Lower lobe of right lung (tissue), 2 donors: ENCODE measurements around the gene MTFMT. TPM values are rescaled to one million over a fixed set of nuclear protein-coding genes. Genes with fewer than 3 reads are reported as not detected.

ENCODE experiments used
- ATAC-seq, 2 donors: fragments of 200-7000 bp; cut with Tn5 transposase; one replicate each; pipeline ENCODE4 v1.9.1; 2020 to 2022; ENCODE audit warnings: mild to moderate bottlenecking in 2 of 2, moderate library complexity in 2 of 2
- DNase-seq: peaks from one replicate; pipeline ENCODE4 v3.0.0-alpha.2; 2020
- H3K27ac ChIP-seq: fragments of 200-600 bp; one replicate; pipeline ENCODE4 v1.8.0; 2022
- H3K27me3 ChIP-seq: fragments of 200-600 bp; one replicate; pipeline ENCODE4 v1.8.0; 2022; ENCODE audit warnings: low read depth
- H3K36me3 ChIP-seq: fragments of 200-600 bp; one replicate; pipeline ENCODE4 v1.8.0; 2022; ENCODE audit warnings: mild to moderate bottlenecking
- H3K4me1 ChIP-seq: fragments of 200-600 bp; one replicate; pipeline ENCODE4 v1.8.0; 2022
- H3K4me3 ChIP-seq: fragments of 200-600 bp; one replicate; pipeline ENCODE4 v1.8.0; 2022; ENCODE audit warnings: mild to moderate bottlenecking
- H3K9me3 ChIP-seq: fragments of 200-600 bp; one replicate; pipeline ENCODE4 v1.8.0; 2022
- CTCF ChIP-seq: fragments of 200-600 bp; IDR thresholded peaks from one replicate; pipeline ENCODE4 v1.8.0; 2022; ENCODE audit warnings: antibody characterized with exemption, mild to moderate bottlenecking
- intact Hi-C: fragments of 100-400 bp; cut with DNase I; formaldehyde crosslinking; loops from one replicate; pipeline ENCODE4 v1.11.0; 2022
- total RNA-seq: library from RNA; stranded (reverse); fragmentation: NEBNext Ultra II Directional; extraction: Animal tissue kit (Norgen Biotek cat#: 25700); gene quantifications from one replicate; pipeline ENCODE4 v1.2.1, GENCODE V29; 2021
- donor health status: DM: no; HTN: yes; CAD: no; lungs with severe emphysema.

The MTFMT gene
- total RNA-seq, 1 donor from 2014 or later, result 15.7 TPM

GRCh38 chr15:64979252-64979710 lies 50.2 kb downstream of the MTFMT start:
- ATAC-seq (no peak), DNase-seq (no peak)
- H3K9me3 ChIP-seq, result no peaks in the 10 kb centered on the region
- H3K27me3 ChIP-seq, result no peaks in the 10 kb centered on the region
- intact Hi-C loops, result no loop called here
- no peak for TF ChIP-seq CTCF
- peaks cover 16% of the 10 kb centered on the region for H3K4me1 ChIP-seq
- H3K36me3 ChIP-seq, result peaks cover 85% of the 10 kb centered on the region
- no peak overlapping the region for H3K4me3 ChIP-seq
- no peak overlapping the region for H3K27ac ChIP-seq

- Histone ChIP-seq H3K36me3 (peaks cover 98% of the 10 kb centered on the region), H3K4me3 (no peak overlapping the region), H3K9me3 (no peaks in the 10 kb centered on the region), H3K27me3 (no peaks in the 10 kb centered on the region), H3K4me1 (no peaks in the 10 kb centered on the region), H3K27ac (no peak overlapping the region)
- intact Hi-C loops, result no loop called here
- ATAC-seq (no peak), DNase-seq (no peak)
- TF ChIP-seq CTCF, result no peak
Measured at GRCh38 chr15:64975390-64975789, 54.0 kb downstream of the MTFMT start.

- Histone ChIP-seq H3K9me3 (no peaks in the 10 kb centered on the region), H3K4me3 (no peak overlapping the region), H3K27ac (no peak overlapping the region), H3K4me1 (no peaks in the 10 kb centered on the region), H3K36me3 (peaks cover 95% of the 10 kb centered on the region), H3K27me3 (no peaks in the 10 kb centered on the region)
- ATAC-seq (peak in 1 of 2 donors; percentile 47), DNase-seq (peak; percentile 68)
- intact Hi-C loops, result no loop called here
- TF ChIP-seq CTCF, result no peak
Measured at GRCh38 chr15:64970698-64971097, 58.7 kb downstream of the MTFMT start.

GRCh38 chr15:64969401-64969800 lies 60.0 kb downstream of the MTFMT start:
- peaks cover 95% of the 10 kb centered on the region for H3K36me3 ChIP-seq
- TF ChIP-seq CTCF, result no peak

GRCh38 chr15:64961013-64961412 lies 68.4 kb downstream of the MTFMT start:
- intact Hi-C loops, result no loop called here
- ATAC-seq, result no peak
- H3K27me3 ChIP-seq, result no peaks in the 10 kb centered on the region
- no peaks in the 10 kb centered on the region for H3K9me3 ChIP-seq
- H3K27ac ChIP-seq, result no peak overlapping the region
- peaks cover 99% of the 10 kb centered on the region for H3K36me3 ChIP-seq
- no peak overlapping the region for H3K4me3 ChIP-seq
- H3K4me1 ChIP-seq, result no peaks in the 10 kb centered on the region
- DNase-seq, result no peak
- no peak for TF ChIP-seq CTCF

More at GRCh38 chr15:64969401-64969800, 60.0 kb downstream of the MTFMT start:
- no peaks in the 10 kb centered on the region for H3K9me3 ChIP-seq
- no peaks in the 10 kb centered on the region for H3K27me3 ChIP-seq
- H3K27ac ChIP-seq, result no peak overlapping the region
- intact Hi-C loops, result no loop called here
- H3K4me1 ChIP-seq, result no peaks in the 10 kb centered on the region
- no peak overlapping the region for H3K4me3 ChIP-seq
- DNase-seq (no peak), ATAC-seq (no peak)

GRCh38 chr15:64960153-64960552 lies 69.3 kb downstream of the MTFMT start:
- intact Hi-C loops, result no loop called here
- H3K27ac ChIP-seq, result no peak overlapping the region
- H3K9me3 ChIP-seq, result no peaks in the 10 kb centered on the region
- DNase-seq (no peak), ATAC-seq (no peak)
- no peaks in the 10 kb centered on the region for H3K27me3 ChIP-seq
- no peak overlapping the region for H3K4me3 ChIP-seq
- TF ChIP-seq CTCF, result no peak
- H3K36me3 ChIP-seq, result peaks cover 99% of the 10 kb centered on the region
- H3K4me1 ChIP-seq, result no peaks in the 10 kb centered on the region
